GM13977 (cell line): ENCODE measurements around the gene USF2.

Experiments
- DNase-seq: peaks from one replicate; pipeline ENCODE4 v3.0.0; 2012; ENCODE audit warnings: low spot score
- CTCF ChIP-seq: IDR thresholded peaks from 2 replicates; pipeline ENCODE4 v1.5.1; 2012; ENCODE audit warnings: mild to moderate bottlenecking, control low read depth; ENCODE audit not compliant: insufficient read depth; ENCODE audit errors: extremely low read depth, missing control alignments
- in situ Hi-C: fragments of 300-500 bp; cut with MboI; formaldehyde crosslinking; loops from one replicate; pipeline ENCODE4 v1.12.0; 2022; ENCODE audit warnings: low sequenced_read_pairs, low pct_unique_long_range_greater_than_20kb, mixed read lengths, inconsistent platforms; ENCODE audit not compliant: unreplicated experiment

The USF2 gene

DNA sequence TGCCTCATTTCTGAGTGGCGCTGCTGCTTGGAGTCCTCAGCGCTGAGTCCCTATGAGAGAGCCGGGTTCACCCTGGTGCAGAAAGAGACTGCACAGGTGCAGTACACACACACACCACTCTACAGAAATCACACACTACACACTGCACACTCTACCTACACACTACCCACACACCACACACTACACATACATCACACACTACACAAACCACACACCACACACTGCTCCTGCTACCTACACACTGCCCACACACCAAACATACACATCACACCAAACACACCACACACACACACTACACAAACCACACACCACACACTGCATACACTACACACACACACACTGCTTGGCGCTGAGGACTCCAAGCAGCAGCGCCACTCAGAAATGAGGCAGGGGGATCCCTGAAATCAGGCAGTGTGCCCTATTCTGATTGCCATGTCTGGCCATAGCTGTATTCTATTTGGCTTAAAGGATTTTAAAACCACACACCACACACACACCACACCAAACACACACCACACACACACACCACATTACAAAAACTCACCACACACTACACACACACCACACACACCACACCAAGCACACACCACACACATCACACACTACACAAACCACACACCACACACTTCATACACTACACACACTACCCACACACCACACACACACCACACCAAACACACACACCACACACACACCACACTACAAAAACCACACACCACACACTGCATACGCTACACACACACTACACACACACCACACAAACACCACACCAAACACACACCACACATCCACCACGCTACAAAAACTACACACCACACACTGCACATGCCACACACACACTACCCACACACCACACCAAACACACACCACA lies 28.1 kb downstream of the USF2 start:
- DNase-seq: no peak
- TF ChIP-seq CTCF: no peak
- in situ Hi-C loops: no loop called here

GRCh38 chr19:35297515-35297848 lies 28.7 kb downstream of the USF2 start:
- in situ Hi-C loops: no loop called here

DNA sequence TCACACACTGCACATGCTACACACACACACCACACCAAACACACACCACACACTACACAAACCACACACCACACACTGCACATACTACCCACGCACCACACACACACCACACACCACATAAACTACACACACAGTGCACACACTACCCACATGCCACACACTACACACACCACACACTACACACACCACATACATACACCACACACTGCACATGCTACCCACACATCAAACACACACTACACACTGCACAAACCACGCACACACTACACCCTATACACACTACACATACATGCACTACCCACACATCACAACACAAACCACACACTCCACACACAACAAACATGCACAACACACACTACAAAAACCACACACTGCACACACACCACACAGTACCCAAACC lies 29.2 kb downstream of the USF2 start:
- in situ Hi-C loops: no loop called here
- DNase-seq: no peak
- no peak for TF ChIP-seq CTCF

More at GRCh38 chr19:35297515-35297848, 28.7 kb downstream of the USF2 start:
- no peak for TF ChIP-seq CTCF
- no peak for DNase-seq

DNA sequence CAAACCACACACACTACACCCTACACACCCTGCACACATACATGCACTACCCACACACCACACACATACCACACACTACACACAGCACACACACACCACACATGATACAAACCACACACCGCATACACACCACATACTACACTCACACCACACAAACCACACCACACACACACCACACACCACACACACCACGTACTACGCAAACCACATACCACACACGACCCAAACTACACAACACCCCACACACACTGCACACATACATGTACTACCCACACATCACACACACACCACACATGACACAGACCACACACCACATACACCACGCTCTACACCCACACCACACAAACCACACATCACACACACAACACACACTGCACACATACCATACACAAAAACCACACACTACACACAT lies 29.8 kb downstream of the USF2 start:
- no peak for TF ChIP-seq CTCF
- DNase-seq: no peak
- in situ Hi-C loops: no loop called here

DNA sequence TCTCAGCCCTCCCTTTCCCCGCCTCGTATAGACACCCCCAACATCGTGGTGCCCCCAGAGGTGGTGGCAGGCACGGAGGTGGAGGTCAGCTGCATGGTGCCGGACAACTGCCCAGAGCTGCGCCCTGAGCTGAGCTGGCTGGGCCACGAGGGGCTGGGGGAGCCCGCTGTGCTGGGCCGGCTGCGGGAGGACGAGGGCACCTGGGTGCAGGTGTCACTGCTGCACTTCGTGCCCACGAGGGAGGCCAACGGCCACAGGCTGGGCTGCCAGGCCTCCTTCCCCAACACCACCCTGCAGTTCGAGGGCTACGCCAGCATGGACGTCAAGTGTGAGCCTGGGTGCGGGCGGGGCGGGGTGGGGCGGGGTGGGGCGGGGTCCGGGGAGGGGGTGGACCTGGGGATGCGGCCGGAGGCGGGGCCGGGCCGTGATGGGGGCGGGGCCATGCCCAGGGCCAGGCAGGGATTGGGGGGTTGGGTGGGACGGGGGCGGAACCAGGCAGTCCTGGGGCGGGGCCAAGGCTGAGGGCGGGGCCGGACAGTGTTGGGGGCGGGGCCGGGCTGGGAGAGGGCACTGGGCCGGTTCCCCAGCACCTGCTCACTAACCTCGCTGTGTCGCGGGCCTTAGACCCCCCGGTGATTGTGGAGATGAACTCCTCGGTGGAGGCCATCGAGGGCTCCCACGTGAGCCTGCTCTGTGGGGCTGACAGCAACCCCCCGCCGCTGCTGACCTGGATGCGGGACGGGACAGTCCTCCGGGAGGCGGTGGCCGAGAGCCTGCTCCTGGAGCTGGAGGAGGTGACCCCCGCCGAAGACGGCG lies 31.0 kb downstream of the USF2 start:
- in situ Hi-C loops: no loop called here
- DNase-seq: no peak
- no peak for TF ChIP-seq CTCF

DNA sequence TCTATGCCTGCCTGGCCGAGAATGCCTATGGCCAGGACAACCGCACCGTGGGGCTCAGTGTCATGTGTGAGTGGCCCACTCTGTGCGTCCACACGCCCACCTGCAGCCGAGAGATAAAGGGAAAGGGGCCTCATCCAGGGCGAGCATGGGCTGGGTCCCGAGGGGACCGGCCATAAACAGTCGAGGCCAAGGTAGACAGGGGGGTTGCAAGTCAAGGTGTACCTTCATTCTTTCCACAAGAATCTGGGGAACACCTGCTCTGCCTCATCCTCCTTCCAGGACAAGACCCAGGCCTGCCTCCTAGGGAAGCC lies 31.5 kb downstream of the USF2 start:
- in situ Hi-C loops: no loop called here
- no peak for TF ChIP-seq CTCF
- DNase-seq: no peak
